Stimulated activated CD8-positive, alpha-beta memory T cell treated with anti-CD3 and anti-CD28 coated beads, Interleukin-7, amount 100 ng/mL, for 4 hours (primary cell): Measurements from ENCODE around the gene PAFAH1B1.

Experiments
- DNase-seq, 2 donors: peaks; one replicate each; pipeline ENCODE4 v3.0.0-alpha.2; 2020; ENCODE audit warnings: low read depth in 2 of 2

PAFAH1B1 gene

GRCh38 chr17:2704031-2704889 lies 110.8 kb downstream of the PAFAH1B1 start:
- no peak for DNase-seq

DNA sequence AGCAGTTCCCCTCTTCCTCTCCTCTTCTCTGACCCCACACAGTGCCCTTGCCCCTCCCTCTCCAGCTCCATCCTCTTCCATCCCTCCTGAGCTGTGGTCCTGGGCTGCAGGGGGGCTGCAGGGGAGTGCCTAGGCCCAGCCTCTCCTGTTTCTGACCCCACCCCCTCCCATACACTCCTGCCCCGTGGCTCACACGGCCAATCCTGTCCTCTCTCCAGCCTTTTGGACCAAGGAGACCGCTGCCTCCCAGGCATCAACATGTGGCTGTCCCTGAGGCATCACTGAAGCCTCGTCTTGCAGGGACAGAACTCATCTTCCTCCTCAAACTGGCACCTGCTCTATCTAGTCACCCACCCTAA lies 111.4 kb downstream of the PAFAH1B1 start:
- no peak for DNase-seq

DNA sequence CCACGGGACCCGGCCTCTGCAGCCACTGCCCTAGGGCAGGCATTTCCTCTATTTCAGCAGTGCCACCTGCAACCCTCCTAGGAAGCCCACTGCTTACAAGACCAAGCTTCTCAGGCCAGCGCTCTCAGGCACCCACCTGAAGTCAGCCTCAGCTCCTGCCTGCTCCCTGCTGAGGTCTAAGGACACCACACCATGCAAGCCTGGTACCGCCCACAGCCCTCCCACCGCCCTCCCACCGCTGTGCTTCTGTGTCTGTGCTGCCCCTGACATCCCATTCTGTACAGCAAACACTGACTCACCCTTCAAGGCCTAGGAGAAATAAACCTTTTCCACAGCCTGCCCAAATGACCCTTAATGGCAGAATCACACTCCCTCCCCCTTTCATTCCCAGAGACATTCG lies 111.8 kb downstream of the PAFAH1B1 start:
- no peak for DNase-seq

DNA sequence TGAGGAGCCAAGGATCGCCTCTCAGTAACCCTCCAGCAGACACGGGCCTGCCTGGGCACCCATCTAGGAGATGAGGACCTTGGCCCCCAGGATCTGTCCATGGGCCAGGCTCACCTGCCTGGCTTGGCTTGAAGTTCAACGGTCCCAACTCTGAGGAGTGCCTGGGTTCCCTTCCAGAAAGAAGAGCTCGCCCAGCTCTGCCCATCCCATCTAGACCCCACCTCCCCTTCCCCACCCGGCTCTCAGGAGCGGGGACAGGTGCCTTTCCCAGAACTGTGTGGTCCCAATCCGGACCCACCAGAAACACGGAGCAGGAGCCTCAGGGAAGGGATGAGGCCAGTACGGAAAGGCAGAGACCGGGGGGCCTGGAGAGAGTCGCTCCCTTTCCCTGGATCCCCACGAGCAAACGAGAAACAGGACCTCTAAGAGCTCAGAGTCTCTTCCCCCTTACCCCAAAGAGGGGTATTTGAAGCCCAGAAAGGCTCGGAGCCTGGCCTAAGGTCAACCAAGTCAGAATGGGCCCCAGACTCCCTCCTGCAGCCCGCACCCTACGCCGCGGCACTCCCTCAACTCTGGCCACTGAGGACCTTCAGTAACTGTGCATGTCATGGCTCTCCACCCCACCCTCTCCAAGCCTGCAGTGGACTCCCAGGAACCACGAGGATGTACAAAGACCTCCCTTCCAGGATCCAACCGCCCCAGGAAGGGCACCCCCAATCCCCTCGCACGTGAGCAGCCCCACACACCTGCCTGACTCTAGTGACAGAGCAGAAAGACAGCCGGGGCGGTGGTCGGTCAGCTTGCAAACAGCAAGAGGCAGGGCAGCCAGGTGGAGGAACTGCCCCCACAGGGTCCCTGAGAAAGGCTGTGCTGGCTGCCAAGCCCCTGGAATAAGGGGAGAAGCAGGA lies 112.7 kb downstream of the PAFAH1B1 start:
- no peak for DNase-seq

- DNase-seq: no peak
Measured at GRCh38 chr17:2706911-2707510, 113.6 kb downstream of the PAFAH1B1 start.

DNA sequence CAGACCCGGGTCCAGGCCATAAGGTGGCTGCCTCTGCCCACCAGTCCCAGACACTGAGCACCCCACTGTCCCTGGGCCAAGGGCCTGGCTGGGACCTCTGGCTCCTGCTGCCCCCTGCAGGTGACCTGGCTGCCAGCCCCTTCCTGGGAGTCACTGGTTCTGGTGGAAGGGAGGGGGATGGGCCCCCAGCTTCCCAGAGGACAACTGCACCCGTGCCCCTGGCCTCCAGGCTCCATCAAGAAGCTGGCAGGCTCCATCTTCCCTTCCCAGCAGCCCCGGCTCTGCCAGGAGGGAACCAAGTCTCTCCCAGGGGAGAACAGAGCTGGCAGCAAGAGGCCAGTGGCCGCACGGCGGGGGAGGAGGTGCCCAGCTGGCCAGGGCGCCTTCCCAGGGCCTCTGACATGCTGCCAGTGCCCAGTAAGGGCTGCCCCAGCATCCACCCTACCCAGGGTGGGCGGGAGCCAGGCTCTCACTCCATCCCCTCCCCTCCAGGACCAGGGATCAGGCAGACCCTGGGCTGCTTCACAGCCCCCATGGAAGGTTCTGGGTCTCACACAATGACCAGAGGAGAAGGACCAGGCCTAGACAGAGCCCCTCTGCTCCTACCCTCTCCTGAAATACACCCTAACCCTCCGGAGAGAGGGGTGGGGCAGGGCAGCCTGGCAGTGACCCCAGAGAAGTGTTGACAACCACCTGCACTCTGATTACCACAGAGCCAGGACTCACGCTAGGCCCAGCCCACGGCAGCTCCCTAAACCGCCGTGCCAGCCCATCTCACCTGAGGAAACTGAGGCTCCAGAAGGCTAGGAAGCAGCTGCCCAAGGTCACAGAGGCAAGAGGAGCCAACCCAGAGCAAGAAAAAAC lies 114.5 kb downstream of the PAFAH1B1 start:
- no peak for DNase-seq

- no peak for DNase-seq
Measured at GRCh38 chr17:2708585-2709182, 115.2 kb downstream of the PAFAH1B1 start.

DNA sequence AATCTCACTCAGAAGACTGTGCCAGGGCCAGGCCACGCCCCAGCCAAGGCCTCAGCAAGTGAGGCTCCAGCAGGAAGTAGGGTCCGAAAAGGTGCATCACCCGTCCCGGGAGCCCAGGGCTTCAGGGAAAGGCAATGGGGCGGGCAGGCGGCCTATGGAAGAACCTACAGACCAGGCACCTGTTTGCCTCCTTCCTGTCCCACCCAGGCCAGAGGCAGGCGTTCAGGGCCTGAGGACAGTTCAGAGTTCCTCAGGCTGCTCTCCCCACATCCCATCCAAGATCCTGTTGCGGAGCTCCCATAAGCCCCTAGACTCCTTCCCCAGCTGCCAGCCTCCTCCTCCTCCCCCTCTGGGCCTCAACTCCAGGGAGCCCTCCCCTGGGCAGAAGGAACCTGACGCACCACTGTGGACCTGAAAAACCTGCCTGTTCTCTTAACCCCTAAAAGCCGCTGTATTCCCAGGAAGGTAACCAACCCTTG lies 115.8 kb downstream of the PAFAH1B1 start:
- no peak for DNase-seq

DNA sequence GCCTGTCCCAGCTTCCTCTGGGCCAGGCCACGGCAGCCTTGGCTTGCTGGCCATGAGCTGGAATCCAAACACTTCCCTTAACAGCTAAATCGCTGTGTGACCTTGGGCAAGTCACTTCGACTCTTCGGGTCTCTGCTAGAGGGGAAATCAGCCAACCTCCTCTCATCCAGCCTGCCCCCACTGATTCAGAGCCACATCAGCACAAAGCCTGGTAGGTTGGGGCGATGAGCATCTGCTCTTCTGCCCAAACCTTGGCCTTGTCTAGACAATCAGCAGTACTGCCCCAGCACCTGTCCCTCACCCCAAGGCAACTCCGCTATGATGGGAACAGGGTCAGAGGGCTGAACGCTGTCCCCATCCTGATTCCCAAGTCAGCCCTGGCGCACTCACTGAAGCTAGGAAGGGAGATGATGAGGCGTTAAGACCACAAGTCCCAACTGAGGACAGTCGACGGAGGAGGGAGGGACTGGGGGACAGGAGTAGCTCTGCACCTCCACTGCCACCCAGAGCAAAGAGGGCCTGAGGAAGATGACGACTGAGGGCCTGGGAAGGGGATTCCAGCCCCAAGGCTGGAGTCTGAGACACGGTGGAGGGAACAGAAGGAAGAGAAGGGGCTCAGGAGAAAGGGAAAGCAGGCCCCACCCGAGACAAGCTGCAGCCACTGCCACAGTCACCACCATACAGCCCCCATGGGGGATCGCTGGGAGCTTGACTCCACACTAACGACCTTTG lies 116.8 kb downstream of the PAFAH1B1 start:
- DNase-seq: no peak

DNA sequence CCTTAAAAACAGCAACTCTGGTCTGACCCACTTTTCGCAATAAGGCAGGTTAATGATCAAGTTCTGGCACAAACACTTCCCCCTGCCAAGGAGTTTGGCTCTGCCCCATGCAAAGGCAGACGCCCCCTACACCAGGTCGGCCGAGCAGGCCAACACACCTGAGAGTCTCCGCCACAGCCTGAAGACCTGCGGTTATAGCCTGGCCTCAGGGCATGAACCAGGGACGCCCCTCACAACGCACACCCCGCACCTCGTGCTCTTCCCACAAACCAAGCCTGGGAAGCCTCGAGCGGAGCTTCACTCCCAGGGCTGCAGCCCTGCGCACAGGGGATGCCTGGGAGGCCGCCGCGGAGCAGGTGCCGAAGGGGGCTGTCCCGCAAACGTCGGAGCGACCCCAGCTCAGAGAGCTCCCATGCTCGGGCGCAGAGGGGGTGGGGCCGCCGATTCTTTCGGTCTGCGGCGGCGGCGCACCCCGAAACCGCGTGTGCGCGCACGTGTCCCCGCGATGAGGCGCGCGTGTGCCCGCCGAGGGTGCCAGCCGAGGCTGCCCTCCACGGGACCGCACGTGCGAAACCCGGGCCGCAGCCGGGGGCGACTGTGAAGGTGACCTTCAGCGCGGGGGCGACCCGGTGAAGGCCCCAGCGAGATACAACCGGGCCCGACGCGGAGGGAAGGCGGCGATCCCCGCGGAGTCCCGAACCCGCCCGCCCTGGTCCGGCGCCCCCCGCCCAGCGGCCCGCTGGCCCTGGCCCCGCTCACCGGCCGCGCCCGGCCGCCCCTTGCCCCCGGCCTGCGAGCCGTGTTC lies 117.6 kb downstream of the PAFAH1B1 start:
- DNase-seq: peak in 1 of 2 donors; percentile 41

GRCh38 chr17:2711608-2712299 lies 118.3 kb downstream of the PAFAH1B1 start, which contains the start of gene CLUH:
Gene CLUH, minus strand, starts transcription at chr17:2711764. Its CDS starts 103 bp downstream, at chr17:2711661.
- DNase-seq: peak; percentile 93 to 98

DNA sequence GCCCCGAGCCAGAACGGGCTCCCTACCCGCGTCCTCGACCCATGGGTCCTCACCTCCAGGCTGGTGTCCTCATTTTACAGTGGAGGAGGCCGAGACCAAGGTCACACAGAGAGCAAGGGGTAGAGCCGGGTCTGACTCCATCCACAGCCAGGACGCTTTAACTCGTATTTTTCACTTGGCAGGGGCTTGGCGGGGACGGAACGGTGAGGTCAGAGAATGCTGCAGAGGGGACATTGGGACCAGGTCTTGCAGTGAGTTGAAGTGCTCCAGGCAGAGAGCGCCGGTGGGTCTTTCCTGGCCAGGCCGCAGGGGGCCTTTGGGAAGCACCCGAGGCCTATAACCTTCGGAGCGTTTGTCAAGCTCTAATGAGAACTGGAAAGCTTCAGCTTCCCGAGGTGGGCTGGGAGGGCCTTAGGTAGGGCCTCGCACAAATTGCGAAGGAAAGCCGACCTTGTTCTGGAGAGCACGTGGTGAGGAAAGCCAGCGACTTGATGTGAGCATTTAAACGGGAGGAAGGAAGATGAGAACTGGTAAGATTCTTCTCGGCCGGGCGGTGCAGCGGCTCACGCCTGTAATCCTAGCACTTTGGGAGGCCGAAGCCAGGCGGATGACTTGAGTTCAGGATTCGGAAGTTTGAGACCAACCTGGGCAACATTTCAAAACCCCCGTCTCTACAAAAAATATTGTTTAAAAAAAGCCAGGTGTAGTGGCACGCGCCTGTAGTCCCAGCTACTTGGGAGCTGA lies 119.0 kb downstream of the PAFAH1B1 start:
- no peak for DNase-seq

- DNase-seq: no peak
Measured at GRCh38 chr17:2713881-2714280, 120.4 kb downstream of the PAFAH1B1 start.

DNA sequence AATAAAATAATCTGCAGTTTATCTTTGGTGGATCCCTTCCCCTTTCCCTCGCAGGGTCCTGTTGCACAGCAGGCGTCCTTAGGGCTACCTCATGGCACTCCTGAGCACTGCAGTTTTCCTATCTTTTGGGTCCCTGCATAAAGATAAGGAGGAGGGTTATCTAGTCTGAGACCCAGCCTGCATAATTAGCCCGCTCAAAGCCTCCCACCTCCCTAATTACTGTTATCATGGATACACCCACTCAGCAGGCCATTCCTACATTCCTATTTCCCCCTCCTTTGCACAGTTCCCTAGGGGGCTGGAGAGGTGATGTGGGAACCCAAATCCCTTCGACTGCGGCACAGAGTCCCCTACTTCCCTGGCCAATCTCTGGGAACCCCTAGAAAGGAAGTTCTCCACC lies 123.2 kb downstream of the PAFAH1B1 start:
- no peak for DNase-seq

DNA sequence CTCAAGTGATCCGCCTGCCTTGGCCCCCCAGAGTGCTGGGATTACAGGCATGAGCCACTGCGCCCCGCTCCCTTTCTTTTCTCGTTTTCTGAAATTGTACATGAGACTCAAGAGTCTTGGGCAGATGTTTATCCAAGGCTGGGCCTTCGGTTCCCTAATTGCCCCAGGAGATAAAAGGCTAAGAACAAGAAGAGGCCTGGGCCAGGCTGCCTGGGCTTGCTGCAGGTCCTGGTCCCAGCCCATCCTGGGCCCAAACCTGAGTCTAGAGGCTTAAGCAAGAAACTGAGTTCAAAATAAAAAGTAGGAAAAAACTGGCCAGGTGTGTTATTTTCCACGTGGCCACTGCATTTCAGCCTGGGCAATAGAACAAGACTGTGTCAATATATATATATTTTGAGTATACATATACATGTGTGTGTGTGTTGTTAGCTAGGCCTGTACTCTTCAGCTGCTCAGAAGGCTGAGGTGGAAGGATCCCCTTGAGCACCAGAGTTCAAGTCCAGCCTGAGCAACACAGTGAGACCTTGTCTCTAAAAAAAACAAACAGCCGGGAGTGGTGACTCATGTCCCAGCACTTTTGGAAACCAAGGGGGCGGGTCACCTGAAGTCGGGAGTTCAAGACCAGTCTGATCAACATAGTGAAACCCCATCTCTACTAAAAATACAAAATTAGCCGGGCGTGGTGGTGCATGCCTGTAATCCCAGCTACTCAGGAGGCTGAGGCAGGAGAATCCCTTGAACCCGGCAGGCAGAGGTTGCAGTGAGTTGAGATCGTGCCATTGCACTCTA lies 124.9 kb downstream of the PAFAH1B1 start:
- DNase-seq: no peak

DNA sequence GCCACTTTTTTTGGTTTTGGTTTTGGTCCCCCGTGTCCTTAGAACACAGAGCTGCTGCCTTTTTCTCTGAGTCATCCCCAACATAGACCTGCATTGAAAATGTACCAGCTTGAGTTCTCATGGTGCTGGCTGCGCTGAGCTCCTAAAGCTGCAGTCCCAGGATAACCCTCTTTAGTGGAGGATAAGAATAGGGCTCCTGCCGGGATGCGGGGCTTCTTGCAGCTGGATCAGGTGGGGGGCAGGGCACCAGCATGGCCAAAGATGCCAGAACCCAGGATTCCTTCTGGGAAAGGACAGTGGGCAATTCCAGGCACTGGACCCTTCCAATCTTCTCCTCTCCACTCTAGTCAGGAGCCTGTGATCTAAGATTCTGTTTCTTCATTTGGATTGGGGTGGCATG lies 126.4 kb downstream of the PAFAH1B1 start:
- no peak for DNase-seq

DNA sequence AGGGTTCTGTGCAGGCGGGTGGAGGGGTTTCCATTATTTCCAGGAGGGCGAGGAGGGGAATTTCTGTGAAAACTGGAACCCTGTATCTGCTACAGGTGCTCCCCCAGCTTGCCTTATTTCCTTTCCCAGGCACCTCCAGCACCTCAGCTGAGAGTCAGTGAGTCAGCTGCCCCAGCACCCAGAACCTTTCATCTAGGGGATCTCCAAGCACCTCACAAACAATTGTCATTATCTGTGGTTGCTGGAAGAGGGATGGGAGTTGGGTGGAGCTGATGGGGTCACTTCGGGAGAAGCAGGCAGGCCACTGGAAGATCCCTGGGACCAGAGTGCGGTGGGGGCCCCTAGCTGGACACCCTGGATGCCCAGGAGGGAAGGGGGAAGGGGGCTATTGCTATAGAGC lies 128.1 kb downstream of the PAFAH1B1 start:
- DNase-seq: no peak
